ENCODE measurements around the gene SHISAL2A. TPM values are rescaled to one million over a fixed set of nuclear protein-coding genes. Genes with fewer than 3 reads are reported as not detected.

Gene SHISAL2A
- total and polyA plus RNA-seq, 2 of the 13 experiments (the other 11 are each of a cell fraction or from before 2014, with no cell fraction given): not detected

- DNase-seq (ENCODE audit: low spot score) (no peak), ATAC-seq (peak; percentile 29; the same call in 2 of the 3 replicates), FAIRE-seq (no peak)
- Histone ChIP-seq H2AFZ (ENCODE audit: low read length) (no peak overlapping the region), H4K20me1 (ENCODE audit: insufficient read depth, low read length) (no peaks in the 10 kb centered on the region), H3K4me1 (ENCODE audit: insufficient read depth, low read length) (peaks cover 21% of the 10 kb centered on the region; the same call in 1 of the 2 replicates), H3K9me3 (ENCODE audit: low read length) (no peaks in the 10 kb centered on the region), H3K4me2 (ENCODE audit: low read depth, low read length) (no peak overlapping the region), H3K79me2 (ENCODE audit: insufficient read depth, low read length) (no peaks in the 10 kb centered on the region), H3K27me3 (ENCODE audit: control insufficient read depth in 1 of 2, insufficient read depth in 2 of 2, low read length in 2 of 2) (no peaks in the 10 kb centered on the region), H3K27ac (ENCODE audit: extremely low read length, insufficient read depth, low read length) (no peak overlapping the region), H3K36me3 (replicated peaks in 1 of 2; ENCODE audit: control insufficient read depth in 1 of 2, insufficient read depth in 2 of 2, low read length in 2 of 2) (no peaks in the 10 kb centered on the region), H3K9ac (ENCODE audit: insufficient read depth, low read depth, low read length) (no peak overlapping the region), H3K4me3 (replicated peaks in 1 of 3; ENCODE audit: insufficient read depth in 1 of 3, low read depth in 2 of 3, low read length in 3 of 3) (no peak overlapping the region)
- ChIA-PET POLR2A (no interaction called here), CTCF (ENCODE audit: low intra/inter-chr PET ratio, low total read pairs) (no interaction called here)
- no TSS peak for BruUV-seq (replicated peaks)
- peak; percentile 33; the same call in 1 of the 2 replicates for TF ChIP-seq ETV5 (CRISPR knock-in tag; IDR thresholded peaks at IDR 0.05; ENCODE audit: borderline replicate concordance)
- TF ChIP-seq FOSL2 (CRISPR knock-in tag; IDR thresholded peaks at IDR 0.05): peak; percentile 40
- no peak for TF ChIP-seq ZNF44 (CRISPR knock-in tag; IDR thresholded peaks at IDR 0.05)
- in situ Hi-C loops (cut with HindIII; ENCODE audit: extremely low pct_ligation_motif_present, low pct_unique_long_range_greater_than_20kb): no loop called here
- intact Hi-C loops (cut with micrococcal nuclease; ENCODE audit: unreplicated experiment): no loop called here
- WGBS (ENCODE audit: low lambda C conversion rate): 38% methylated on average over 6 of the region's 6 CpGs
These were observed 41.8 kb downstream of the SHISAL2A start for GRCh38 chr1:52674497-52675384.

- no peaks in the 10 kb centered on the region for H3K9me3 ChIP-seq (ENCODE audit: low read length)
- peak; percentile 54 for ATAC-seq
- no peaks in the 10 kb centered on the region for H3K79me2 ChIP-seq (ENCODE audit: insufficient read depth, low read length)
- 62% methylated on average over 4 of the region's 8 CpGs for WGBS (ENCODE audit: low lambda C conversion rate)
- TF ChIP-seq ZNF234 (CRISPR knock-in tag; conservative IDR thresholded peaks at IDR 0.05): no peak
- TF ChIP-seq MIER2 (CRISPR knock-in tag; IDR thresholded peaks at IDR 0.05): no peak
- TF ChIP-seq ZKSCAN1 (IDR thresholded peaks at IDR 0.05; ENCODE audit: low read length): peak; percentile 57; the same call in 1 of the 2 replicates
- peak; percentile 63; the same call in 1 of the 2 replicates for TF ChIP-seq ZNF629 (CRISPR knock-in tag; conservative IDR thresholded peaks at IDR 0.05)
- no peak for TF ChIP-seq IRF2 (CRISPR knock-in tag; IDR thresholded peaks at IDR 0.05)
- H3K27ac ChIP-seq (ENCODE audit: extremely low read length, insufficient read depth, low read length): no peak overlapping the region
- H2AFZ ChIP-seq (ENCODE audit: low read length): no peak overlapping the region
- peaks cover 22% of the 10 kb centered on the region; the same call in 1 of the 2 replicates for H3K4me1 ChIP-seq (ENCODE audit: insufficient read depth, low read length)
- intact Hi-C loops (cut with micrococcal nuclease; ENCODE audit: unreplicated experiment): no loop called here
- DNase-seq (ENCODE audit: low spot score): no peak
- no peaks in the 10 kb centered on the region for H4K20me1 ChIP-seq (ENCODE audit: insufficient read depth, low read length)
- BruUV-seq (replicated peaks): no TSS peak
- no peak overlapping the region for H3K9ac ChIP-seq (ENCODE audit: insufficient read depth, low read depth, low read length)
- H3K4me2 ChIP-seq (ENCODE audit: low read depth, low read length): no peak overlapping the region
- CTCF ChIA-PET (ENCODE audit: low intra/inter-chr PET ratio, low total read pairs): no interaction called here
- no peak for FAIRE-seq
- no peaks in the 10 kb centered on the region for H3K27me3 ChIP-seq (ENCODE audit: control insufficient read depth in 1 of 2, insufficient read depth in 2 of 2, low read length in 2 of 2)
- H3K4me3 ChIP-seq (replicated peaks in 1 of 3; ENCODE audit: insufficient read depth in 1 of 3, low read depth in 2 of 3, low read length in 3 of 3): no peak overlapping the region
- in situ Hi-C loops (cut with HindIII; ENCODE audit: extremely low pct_ligation_motif_present, low pct_unique_long_range_greater_than_20kb): no loop called here
- no peaks in the 10 kb centered on the region for H3K36me3 ChIP-seq (replicated peaks in 1 of 2; ENCODE audit: control insufficient read depth in 1 of 2, insufficient read depth in 2 of 2, low read length in 2 of 2)
- POLR2A ChIA-PET: no interaction called here
These were observed 43.4 kb downstream of the SHISAL2A start for GRCh38 chr1:52676249-52676903.

All from HepG2 (cell line).